Peyer's patch (tissue), 4 donors: ENCODE measurements around the gene THOC1. TPM values are rescaled to one million over a fixed set of nuclear protein-coding genes. Genes with fewer than 3 reads are reported as not detected.

Experiments used
- DNase-seq, 3 donors: peaks; one replicate each; pipeline ENCODE4 v3.0.0-alpha.2; 2017 to 2019
- H3K27ac ChIP-seq, 4 donors: fragments of 200-600 bp; sonication (generic); one replicate each; pipeline ENCODE4 v1.5.1; 2016 to 2019
- H3K27me3 ChIP-seq, 2 donors: fragments of 200-600 bp; sonication (generic); one replicate each; pipeline ENCODE4 v1.5.1; 2019
- H3K36me3 ChIP-seq, 3 donors: fragments of 200-600 bp; sonication (generic); one replicate each; pipeline ENCODE4 v1.5.1; 2016 to 2019
- H3K4me1 ChIP-seq, 4 donors: fragments of 200-600 bp; sonication (generic); one replicate each; pipeline ENCODE4 v1.5.1; 2016 to 2019
- H3K4me3 ChIP-seq, 4 donors: fragments of 200-600 bp; sonication (generic); 1 replicate in 3 of 4; 2 replicates in 1 of 4; pipeline ENCODE4 v1.5.1; 2016 to 2019; ENCODE audit warnings: mild to moderate bottlenecking in 1 of 4
- H3K9me3 ChIP-seq, 4 donors: fragments of 200-600 bp; sonication (generic); one replicate each; pipeline ENCODE4 v1.5.1; 2016 to 2019; ENCODE audit warnings: mild to moderate bottlenecking in 1 of 4
- POLR2A ChIP-seq, 2 donors: fragments of 450-650 bp; IDR thresholded peaks; one replicate each; pipeline ENCODE4 v1.5.1; 2017; ENCODE audit warnings: antibody characterized with exemption in 2 of 2, mild to moderate bottlenecking in 2 of 2, moderate library complexity in 2 of 2
- total RNA-seq, 4 donors: library from RNA; depleted of rRNA; stranded (reverse); fragments of >200 nt; gene quantifications; one replicate each; pipeline ENCODE4 v1.1.0, GENCODE V29; 2016
- TF ChIP-seq, protein P1 (sequence below), 6 experiments: fragments of 450-650 bp in 4 of 6; fragments of 200-600 bp in 2 of 6; sonication (generic) in 1 of 6; IDR thresholded peaks; one replicate each; pipeline ENCODE4 v1.5.1; 2017 to 2019; ENCODE audit warnings: antibody characterized with exemption in 6 of 6, mild to moderate bottlenecking in 3 of 6, moderate library complexity in 1 of 6

The THOC1 gene
- total RNA-seq, 4 donors from 2014 or later: 43.3 to 125 (median 49.3) TPM

DNA sequence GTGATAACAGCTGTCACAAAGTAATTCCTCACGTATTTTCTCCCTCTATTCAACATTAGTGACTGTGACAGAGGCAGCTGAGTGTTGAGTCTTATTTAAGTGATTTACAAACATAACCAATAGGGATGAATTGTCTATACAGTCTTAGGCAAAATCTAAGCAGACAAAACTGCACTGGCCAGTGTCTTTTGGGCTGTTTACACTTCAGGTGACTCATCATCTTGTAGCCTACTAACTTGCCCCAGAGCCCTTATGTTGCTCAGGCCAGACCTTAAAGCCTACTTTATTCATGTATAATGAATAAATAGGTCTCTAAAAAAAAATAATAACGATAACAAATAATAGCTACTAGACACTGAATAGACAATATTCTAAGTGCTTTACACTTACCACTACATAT lies 17.2 kb downstream of the THOC1 start:
- Histone ChIP-seq H3K4me3 (no peak overlapping the region), H3K9me3 (no peaks in the 10 kb centered on the region), H3K36me3 (peaks cover 0 to 80% (median 0%) of the 10 kb centered on the region in 3 donors), H3K4me1 (no peaks in the 10 kb centered on the region), H3K27me3 (no peaks in the 10 kb centered on the region), H3K27ac (no peak overlapping the region)
- DNase-seq: no peak
- no peak for TF ChIP-seq POLR2A (IDR thresholded peaks at IDR 0.05)
- TF ChIP-seq, protein P1, sequence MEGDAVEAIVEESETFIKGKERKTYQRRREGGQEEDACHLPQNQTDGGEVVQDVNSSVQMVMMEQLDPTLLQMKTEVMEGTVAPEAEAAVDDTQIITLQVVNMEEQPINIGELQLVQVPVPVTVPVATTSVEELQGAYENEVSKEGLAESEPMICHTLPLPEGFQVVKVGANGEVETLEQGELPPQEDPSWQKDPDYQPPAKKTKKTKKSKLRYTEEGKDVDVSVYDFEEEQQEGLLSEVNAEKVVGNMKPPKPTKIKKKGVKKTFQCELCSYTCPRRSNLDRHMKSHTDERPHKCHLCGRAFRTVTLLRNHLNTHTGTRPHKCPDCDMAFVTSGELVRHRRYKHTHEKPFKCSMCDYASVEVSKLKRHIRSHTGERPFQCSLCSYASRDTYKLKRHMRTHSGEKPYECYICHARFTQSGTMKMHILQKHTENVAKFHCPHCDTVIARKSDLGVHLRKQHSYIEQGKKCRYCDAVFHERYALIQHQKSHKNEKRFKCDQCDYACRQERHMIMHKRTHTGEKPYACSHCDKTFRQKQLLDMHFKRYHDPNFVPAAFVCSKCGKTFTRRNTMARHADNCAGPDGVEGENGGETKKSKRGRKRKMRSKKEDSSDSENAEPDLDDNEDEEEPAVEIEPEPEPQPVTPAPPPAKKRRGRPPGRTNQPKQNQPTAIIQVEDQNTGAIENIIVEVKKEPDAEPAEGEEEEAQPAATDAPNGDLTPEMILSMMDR (IDR thresholded peaks at IDR 0.05): no peak

DNA sequence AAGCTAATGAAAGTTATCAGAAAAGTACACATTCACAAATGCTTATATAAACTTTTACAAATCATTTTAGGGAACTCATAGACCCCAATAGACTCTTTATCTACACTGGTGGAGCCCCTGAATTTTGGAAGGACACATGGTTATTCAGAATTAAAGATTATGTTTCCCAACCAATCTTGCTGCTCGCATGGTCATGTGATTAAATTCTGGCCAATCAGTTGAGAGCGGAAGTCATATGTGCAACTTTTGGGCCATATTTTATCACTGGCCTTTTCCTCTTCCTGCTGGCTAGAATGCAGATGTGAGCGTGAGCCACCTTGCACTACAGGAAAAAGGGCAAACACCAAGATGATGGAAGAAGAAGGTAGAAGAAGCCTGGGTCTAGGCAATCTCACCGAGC lies 19.8 kb downstream of the THOC1 start:
- Histone ChIP-seq H3K9me3 (no peaks in the 10 kb centered on the region), H3K27ac (no peak overlapping the region), H3K4me1 (no peaks in the 10 kb centered on the region), H3K27me3 (no peaks in the 10 kb centered on the region), H3K4me3 (no peak overlapping the region), H3K36me3 (peaks cover 0 to 74% (median 0%) of the 10 kb centered on the region in 3 donors)
- DNase-seq: no peak
- TF ChIP-seq, protein P1 (IDR thresholded peaks at IDR 0.05): no peak
- no peak for TF ChIP-seq POLR2A (IDR thresholded peaks at IDR 0.05)

DNA sequence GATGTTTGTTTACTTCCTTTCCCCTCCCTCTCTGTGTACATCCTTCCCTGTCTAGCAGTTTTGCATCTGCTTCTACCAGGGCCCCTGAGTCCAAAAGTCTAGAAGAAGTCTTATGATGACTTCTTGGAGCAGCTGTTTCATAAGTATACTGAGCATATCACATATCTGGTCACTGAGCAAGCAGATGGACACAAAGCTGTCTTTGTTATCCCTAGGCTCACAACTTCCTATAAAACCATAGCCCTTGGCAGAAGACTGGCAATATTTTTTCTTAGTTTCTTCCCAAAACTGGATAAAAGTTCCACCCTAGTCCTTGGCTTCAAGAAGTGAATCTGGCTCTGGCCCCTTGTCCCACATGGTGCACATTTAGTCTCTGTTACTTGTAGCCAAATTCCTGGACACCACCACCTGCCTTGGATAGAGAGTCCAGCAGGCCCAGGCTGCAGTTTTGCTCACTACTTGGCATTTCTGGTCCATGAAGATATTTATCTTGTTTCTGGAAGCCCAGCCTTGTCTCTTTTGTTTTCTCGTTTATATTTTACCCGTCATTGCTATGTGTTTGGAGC lies 22.5 kb downstream of the THOC1 start:
- Histone ChIP-seq H3K9me3 (no peaks in the 10 kb centered on the region), H3K27me3 (no peaks in the 10 kb centered on the region), H3K4me1 (no peaks in the 10 kb centered on the region), H3K27ac (no peak overlapping the region), H3K36me3 (peaks cover 0 to 52% (median 0%) of the 10 kb centered on the region in 3 donors), H3K4me3 (no peak overlapping the region)
- TF ChIP-seq, protein P1 (IDR thresholded peaks at IDR 0.05): no peak
- no peak for TF ChIP-seq POLR2A (IDR thresholded peaks at IDR 0.05)
- no peak for DNase-seq

DNA sequence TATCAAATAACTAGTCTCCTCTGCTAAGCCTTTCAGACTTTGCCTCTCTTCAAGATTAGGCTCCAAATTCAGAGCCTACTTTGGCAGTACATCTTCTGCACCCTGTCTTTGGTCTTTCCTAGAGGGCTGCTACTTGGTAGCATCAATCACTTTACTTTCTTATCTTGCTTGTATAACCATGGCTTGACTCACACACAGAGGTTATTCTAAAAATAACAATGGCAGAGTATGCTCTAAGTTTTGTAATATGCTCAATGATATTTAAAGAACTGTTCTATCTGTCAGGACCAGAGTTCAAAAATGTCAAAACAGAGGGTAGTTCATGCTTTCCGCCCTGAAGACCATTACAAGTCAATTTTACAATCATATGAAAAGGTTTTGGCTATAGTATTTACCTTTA lies 27.7 kb downstream of the THOC1 start:
- H3K36me3 ChIP-seq: peaks cover 0 to 20% (median 0%) of the 10 kb centered on the region in 3 donors
- H3K27ac ChIP-seq: no peak overlapping the region
- TF ChIP-seq, protein P1 (IDR thresholded peaks at IDR 0.05): no peak
- no peak for TF ChIP-seq POLR2A (IDR thresholded peaks at IDR 0.05)
- H3K9me3 ChIP-seq: no peaks in the 10 kb centered on the region
- DNase-seq: no peak
- no peaks in the 10 kb centered on the region for H3K27me3 ChIP-seq
- no peak overlapping the region for H3K4me3 ChIP-seq
- no peaks in the 10 kb centered on the region for H3K4me1 ChIP-seq

DNA sequence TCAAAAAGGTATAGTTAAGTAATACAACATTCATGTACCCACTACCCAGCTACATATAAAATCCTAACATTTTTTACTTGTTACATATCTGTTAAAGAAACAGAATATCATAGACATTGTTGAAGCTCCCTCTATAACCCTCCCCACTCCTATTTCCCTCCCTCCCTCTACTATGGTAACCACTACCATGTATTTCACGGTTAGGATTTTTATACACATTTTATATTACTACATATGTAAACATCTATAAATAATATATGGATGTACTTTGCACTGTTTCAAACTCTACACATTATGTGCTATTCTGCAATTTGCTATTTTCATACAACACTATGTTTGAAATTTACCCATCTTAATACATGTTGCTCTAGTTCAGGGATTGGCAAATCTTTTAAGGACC lies 36.3 kb downstream of the THOC1 start:
- TF ChIP-seq, protein P1 (IDR thresholded peaks at IDR 0.05): no peak
- TF ChIP-seq POLR2A (IDR thresholded peaks at IDR 0.05): no peak
- H3K4me1 ChIP-seq: no peaks in the 10 kb centered on the region
- no peak for DNase-seq
- no peaks in the 10 kb centered on the region for H3K27me3 ChIP-seq
- no peak overlapping the region for H3K27ac ChIP-seq
- no peak overlapping the region for H3K4me3 ChIP-seq
- H3K36me3 ChIP-seq: no peaks in the 10 kb centered on the region
- H3K9me3 ChIP-seq: no peaks in the 10 kb centered on the region

DNA sequence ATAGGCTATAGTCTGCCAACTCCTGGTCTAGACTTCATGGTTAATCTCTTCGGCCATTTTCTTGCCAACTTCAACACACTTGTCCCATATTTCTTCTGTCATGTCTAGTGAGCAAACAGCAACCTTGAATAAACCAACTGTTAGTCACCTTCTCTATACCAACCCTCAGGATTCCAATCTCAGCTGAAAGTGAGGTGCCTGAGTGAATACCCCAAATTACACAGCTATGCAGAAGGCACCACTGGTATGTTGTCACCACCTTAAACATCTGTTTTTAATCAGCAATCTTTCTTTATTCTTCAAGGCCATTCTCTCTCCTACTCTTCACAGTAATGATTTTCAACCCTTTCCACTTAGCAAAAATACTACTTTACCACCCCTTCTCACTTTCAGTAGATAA lies 39.3 kb downstream of the THOC1 start:
- no peak overlapping the region for H3K4me3 ChIP-seq
- H3K9me3 ChIP-seq: no peaks in the 10 kb centered on the region
- H3K27ac ChIP-seq: no peak overlapping the region
- peaks cover 0 to 26% (median 0%) of the 10 kb centered on the region in 3 donors for H3K36me3 ChIP-seq
- no peak for TF ChIP-seq POLR2A (IDR thresholded peaks at IDR 0.05)
- TF ChIP-seq, protein P1 (IDR thresholded peaks at IDR 0.05): no peak
- no peaks in the 10 kb centered on the region for H3K4me1 ChIP-seq
- no peaks in the 10 kb centered on the region for H3K27me3 ChIP-seq
- no peak for DNase-seq
